ENCODE data around the gene SLCO2A1.

The SLCO2A1 gene

GRCh38 chr3:133931084-133931483 lies 98.6 kb downstream of the SLCO2A1 start:
- no peak for FAIRE-seq

GRCh38 chr3:133930341-133930933 lies 99.3 kb downstream of the SLCO2A1 start:
- FAIRE-seq = peak; percentile 90

GRCh38 chr3:133928903-133929607 lies 100.7 kb downstream of the SLCO2A1 start:
- no peak for FAIRE-seq

GRCh38 chr3:133928136-133928893 lies 101.4 kb downstream of the SLCO2A1 start:
- no peak for FAIRE-seq

GRCh38 chr3:133927540-133928066 lies 102.1 kb downstream of the SLCO2A1 start:
- FAIRE-seq = no peak

GRCh38 chr3:133926736-133927539 lies 102.8 kb downstream of the SLCO2A1 start:
- no peak for FAIRE-seq

GRCh38 chr3:133925960-133926735 lies 103.6 kb downstream of the SLCO2A1 start:
- FAIRE-seq = no peak

GRCh38 chr3:133924041-133924440 lies 105.7 kb downstream of the SLCO2A1 start:
- no peak for FAIRE-seq

GRCh38 chr3:133921592-133921991 lies 108.1 kb downstream of the SLCO2A1 start:
- FAIRE-seq = no peak

- FAIRE-seq = no peak
These were observed 112.6 kb downstream of the SLCO2A1 start for GRCh38 chr3:133917144-133917543.

GRCh38 chr3:133915685-133916658 lies 113.8 kb downstream of the SLCO2A1 start:
- no peak for FAIRE-seq

GRCh38 chr3:133914839-133915600 lies 114.7 kb downstream of the SLCO2A1 start:
- FAIRE-seq = no peak

- FAIRE-seq = no peak
These were observed 119.3 kb downstream of the SLCO2A1 start for GRCh38 chr3:133910422-133910821.

GRCh38 chr3:133905376-133905775 lies 124.3 kb downstream of the SLCO2A1 start:
- no peak for FAIRE-seq

GRCh38 chr3:133901847-133902246 lies 127.9 kb downstream of the SLCO2A1 start:
- FAIRE-seq = no peak

- FAIRE-seq = no peak
These were observed 128.6 kb downstream of the SLCO2A1 start for GRCh38 chr3:133901083-133901482.

GRCh38 chr3:133899311-133899710 lies 130.4 kb downstream of the SLCO2A1 start:
- no peak for FAIRE-seq

GRCh38 chr3:133897547-133897946 lies 132.2 kb downstream of the SLCO2A1 start:
- FAIRE-seq = no peak

- FAIRE-seq = no peak
These were observed 133.5 kb downstream of the SLCO2A1 start for GRCh38 chr3:133896002-133896761.
